NOMO-1 treated with dmso at 0.1 percent for 144 hours (cell line): ENCODE measurements around the gene IER3.

Experiments
- DNase-seq: peaks from one replicate; lab custom pipeline; 2025; ENCODE audit not compliant: unreplicated experiment; lab: John Stamatoyannopoulos, UW

IER3 gene

DNA sequence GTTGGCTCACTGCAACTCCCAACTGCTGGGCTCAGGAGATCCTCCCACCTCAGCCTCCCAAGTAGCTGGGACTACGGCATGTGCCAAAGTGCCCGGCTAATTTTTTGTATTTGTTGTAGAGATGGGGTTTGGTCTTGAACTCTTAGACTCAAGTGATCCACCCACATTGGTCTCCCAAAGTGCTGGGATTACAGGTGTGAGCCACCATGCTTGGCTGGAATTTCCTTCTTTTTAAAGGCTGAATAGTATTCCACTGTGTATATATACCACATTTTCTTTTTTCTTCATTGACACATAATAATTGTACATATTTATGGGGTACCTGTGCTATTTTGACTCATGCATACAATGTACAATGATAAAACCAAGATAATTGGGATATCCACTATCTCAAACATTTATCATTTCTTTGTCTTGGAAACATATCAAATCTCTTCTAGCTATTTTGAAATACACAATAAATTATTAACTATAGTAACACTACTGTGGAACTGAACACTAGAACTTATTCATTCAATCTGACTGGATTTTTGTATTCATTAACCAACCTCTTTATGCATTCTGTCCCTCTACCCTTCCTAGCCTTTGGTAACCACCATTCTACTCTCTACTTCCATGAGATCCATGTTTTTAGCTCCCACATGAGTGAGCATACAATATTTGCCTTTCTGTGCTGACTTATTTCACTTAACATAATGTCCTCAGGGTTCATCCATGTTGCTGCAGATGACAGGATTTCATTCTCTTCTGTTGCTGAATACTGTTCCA, 35.1 kb downstream of the IER3 start:
- DNase-seq: no peak

DNA sequence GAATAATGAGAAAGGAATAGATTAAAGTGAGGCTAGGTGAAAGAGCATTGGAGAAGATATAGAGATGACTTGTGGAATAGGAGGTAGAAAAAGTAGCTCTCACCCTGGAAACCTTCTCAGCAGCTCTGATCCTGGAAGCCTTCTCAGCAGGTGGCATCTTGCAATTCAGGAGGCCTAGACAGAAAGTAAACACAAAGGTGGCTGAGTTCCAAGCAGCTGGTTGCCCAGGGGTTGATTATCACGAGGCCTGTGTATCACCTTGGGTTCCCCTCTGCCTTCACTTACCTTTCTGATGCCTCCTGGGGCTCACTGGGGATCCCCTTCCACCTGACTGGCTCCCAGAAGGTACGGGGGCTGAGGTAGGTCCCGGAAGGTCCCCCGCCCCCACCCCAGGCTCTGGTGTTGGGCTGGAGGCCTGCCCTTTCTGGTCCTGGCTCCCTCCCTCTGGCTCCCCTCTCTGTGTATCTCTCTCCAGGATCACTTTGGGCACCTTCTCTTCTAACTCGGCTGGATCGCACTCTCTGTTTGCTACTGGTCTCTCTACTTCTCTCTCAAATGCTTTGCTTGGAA, 37.0 kb downstream of the IER3 start:
- DNase-seq: no peak

DNA sequence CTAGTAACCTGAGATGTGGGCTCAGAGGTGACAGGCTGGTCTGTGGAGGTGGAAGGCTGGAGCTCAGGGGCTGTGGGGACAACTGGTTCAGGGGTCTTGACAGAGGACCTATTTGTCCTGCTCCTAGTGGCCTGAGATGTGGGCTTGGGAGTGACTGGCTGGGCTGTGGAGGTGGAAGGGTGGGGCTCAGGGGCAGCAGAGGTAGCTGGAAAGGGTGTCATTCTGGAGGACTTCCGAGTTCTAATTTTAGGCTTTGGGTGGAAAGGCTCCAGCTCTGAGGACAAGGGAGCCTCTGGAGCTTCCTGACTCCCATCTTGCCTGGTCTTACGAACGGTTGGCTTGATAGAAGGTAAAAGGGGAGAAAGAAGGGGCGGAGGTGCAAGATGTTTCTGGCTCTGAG, 38.7 kb downstream of the IER3 start:
- no peak for DNase-seq

DNA sequence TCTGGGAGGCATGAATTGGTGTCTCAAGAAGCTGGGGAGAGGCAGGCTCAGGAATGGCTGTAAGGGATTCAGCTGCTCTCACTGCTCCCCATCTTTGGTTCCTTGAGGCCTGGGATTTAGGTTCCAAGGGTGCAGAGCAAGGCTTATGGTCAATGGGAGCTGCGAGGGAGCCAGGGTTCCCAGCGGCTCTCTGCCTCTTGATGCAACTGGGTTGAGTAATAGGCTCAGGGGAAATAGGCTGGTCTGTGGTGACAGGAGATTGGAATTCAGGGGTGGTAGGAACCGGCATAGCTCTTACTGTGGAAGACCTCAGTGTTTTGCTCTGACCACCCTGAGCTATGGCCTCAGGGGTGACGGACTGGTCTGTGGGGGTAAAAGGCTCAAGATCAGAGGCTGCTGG, 40.5 kb downstream of the IER3 start:
- DNase-seq: no peak

DNA sequence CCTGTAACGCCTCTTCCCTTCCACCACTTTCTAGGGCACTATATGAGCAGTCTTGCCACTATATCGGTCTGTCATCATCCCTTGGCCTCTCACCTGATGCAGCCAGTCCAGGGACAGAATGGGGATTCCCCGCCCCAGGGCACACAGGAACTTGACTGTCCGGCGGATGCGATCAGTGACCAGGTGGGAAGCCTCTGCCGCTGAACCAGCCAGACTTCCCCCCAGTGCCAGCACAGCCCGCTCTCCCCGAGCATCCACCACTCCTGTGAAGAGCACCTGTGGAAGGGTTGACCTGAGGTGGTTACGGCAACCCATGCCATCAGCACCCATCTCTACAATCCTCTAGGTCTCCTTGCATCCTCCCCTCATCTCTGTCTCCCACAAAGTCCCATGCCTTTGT, 41.3 kb downstream of the IER3 start:
- DNase-seq: no peak

DNA sequence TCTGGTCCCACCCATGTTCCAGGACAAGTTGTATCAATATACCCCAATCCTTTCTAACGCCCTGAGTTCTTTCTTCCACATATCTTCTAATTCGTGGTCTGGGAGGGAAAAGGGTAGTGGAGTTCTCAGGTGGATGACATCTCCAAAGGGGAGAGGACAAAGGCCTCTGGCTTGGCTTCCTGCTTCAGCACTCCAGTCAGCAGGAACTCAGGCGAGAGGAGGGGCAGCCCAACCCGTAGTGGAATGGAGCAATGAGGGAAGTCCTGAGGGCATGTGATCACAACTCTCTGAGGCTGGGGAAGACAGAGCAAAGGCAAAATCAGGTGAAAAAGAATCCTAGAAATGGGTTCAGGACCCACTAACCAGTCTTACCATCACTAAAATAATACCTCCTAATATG, 44.0 kb downstream of the IER3 start:
- DNase-seq: no peak

DNA sequence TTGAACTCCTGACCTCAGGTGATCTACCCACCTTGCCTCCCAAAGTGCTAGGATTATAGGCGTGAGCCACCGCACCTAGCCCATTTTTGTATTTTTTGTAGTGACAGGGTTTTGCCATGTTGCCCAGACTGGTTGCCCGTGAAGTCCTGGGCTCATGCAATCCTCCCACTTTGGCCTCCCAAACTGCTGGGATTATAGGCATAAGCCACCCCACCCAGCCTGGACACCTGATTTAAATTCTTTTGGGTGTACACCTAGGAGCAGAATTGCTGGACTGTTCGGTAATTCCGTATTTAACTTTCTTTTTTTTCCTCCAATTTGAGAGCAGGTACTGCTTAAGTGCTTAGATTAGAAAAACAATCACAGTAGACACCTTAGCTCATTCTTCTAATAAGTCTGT, 47.9 kb downstream of the IER3 start:
- no peak for DNase-seq
